Activated CD4-positive, alpha-beta T cell treated with anti-CD3 and anti-CD28 coated beads, Interleukin-2, amount 50 U/mL, for 1 hour (primary cell): ENCODE measurements around the gene PTPRO.

ENCODE experiments used
- DNase-seq: peaks from one replicate; pipeline ENCODE4 v3.0.0-alpha.2; 2020

Gene PTPRO

GRCh38 chr12:15322164-15323061 lies at the start of gene PTPRO:
TSS of gene PTPRO (plus strand) at chr12:15322508.
- DNase-seq: no peak

- DNase-seq: no peak
Observed at GRCh38 chr12:15273896-15274295, 48.4 kb upstream of the PTPRO start.

- DNase-seq: no peak
Observed at GRCh38 chr12:15274561-15274967, 47.7 kb upstream of the PTPRO start.

DNA sequence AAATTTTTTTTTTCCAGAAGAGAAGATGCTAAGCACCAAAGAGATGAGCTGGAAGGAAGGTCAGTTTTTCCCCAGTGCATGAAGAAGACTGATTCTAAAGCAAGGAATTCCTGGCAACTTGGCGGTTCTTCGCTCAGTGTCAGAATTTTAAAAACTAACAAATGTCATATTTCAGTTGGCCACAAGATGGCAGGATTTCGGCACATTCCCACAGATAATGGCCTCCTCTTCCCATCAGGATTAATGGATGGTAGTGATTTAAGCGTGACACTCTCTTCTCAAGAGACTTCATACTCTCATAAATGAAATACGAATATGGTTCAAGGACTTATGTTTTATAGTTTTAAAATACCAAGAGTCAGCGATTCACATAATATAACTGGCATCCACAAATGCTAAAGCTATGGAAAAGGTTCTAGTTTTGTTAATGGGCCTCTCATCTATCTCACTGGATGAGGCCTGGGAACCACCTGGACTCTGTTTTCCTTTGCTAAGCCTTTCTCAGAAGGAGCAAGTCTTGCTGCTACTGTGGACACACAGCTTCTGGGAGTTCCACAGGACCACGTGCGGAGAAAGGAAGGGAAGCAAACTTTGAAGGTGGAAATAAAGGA lies 46.1 kb upstream of the PTPRO start:
- DNase-seq: no peak

DNA sequence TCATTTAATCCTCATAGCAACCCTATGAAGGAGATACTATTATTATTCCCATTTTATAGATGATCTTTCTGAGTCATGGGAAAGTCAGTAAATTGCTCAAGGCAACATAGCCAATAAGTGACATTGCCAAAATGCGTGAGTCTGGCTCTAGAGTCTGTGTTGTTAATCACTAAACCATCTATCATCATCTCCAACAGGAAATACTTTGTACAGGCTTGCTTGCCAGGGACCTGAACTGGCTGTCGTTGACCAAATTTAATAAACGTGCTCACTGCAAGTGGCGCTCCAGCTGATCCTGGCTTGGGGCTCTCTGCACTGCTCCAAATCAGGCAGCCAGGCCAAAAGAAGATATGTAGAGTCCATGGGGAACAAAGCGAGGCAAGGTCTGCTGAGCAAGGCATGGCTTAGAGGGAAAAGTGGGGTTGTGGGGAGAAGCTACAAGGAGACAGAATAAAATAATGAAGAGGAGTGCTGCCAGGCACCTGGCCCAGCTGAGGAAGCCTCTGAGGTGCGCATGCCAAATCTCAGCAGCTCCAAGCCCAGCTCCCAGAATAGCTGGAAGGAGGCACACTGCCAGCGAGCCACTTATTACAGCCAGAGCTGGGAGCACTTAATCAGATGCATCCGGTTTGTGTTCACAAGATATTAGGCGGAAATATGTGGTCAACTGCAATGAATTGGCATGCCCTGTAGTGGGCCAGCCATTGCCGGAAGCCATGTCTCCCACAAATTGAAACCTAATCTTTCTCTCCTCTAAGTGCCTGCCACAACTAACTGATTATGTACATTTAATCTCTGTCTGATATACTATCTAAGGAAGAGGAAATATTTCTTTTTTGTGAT lies 43.3 kb upstream of the PTPRO start:
- no peak for DNase-seq

- no peak for DNase-seq
Observed at GRCh38 chr12:15280930-15281329, 41.4 kb upstream of the PTPRO start.

DNA sequence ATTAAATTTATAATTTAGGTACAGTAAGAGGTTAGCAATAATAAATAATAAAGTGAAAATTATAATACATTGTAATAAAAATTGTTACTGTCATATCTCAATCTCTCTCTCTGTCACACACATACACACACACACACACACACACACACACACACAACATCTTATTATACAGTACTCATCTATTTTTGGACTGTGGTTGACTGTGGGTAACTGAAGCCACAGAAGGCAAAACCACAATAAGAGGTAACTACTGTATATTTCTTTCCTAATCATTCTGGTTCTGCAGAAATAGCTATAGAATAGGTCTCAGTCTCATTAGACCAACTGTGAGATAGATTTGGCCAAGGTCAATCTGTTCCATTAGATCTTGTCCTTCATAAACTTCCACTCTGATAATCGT lies 33.1 kb upstream of the PTPRO start:
- DNase-seq: no peak

DNA sequence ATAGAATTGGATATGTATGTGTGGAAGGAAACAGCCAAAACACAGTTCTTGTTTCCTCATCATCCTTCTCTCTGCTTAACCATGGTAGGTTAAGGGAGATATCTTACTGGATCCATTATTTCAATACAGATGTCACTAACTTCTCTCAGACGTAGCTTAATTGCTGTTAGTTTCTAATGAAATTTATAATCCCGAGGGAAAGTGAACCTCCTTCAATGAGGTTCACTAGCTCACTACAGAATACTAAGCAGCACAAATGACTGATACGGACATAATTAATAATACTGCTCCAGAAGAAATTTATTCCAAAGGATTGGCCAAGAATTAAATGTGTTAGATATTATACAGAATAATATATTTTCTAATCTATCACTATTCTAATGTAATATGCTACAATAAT lies 28.6 kb upstream of the PTPRO start:
- no peak for DNase-seq

- no peak for DNase-seq
Observed at GRCh38 chr12:15299947-15300346, 22.4 kb upstream of the PTPRO start.

GRCh38 chr12:15304296-15304695 lies 18.0 kb upstream of the PTPRO start:
- DNase-seq: no peak

- DNase-seq: no peak
Observed at GRCh38 chr12:15306605-15307004, 15.7 kb upstream of the PTPRO start.

DNA sequence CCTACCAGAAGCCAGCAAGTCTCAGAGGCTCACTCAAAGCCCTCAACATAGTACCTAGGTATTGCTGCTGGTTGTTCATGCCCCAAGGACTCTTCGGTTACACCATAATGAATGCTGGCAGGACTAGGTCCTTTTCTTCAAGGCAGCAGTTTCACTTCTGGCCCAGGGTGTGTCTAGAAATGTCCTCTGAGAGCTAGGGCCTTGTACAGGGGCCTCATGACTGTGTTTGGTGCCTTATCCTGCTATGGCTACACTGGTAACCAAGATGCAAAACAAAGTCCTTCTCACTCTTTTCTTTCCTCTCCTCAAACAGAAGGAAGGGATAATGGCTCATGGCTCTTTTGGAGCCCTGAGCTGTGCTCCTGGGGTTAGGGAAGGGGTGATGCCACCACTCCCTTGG lies 15.2 kb upstream of the PTPRO start:
- no peak for DNase-seq

DNA sequence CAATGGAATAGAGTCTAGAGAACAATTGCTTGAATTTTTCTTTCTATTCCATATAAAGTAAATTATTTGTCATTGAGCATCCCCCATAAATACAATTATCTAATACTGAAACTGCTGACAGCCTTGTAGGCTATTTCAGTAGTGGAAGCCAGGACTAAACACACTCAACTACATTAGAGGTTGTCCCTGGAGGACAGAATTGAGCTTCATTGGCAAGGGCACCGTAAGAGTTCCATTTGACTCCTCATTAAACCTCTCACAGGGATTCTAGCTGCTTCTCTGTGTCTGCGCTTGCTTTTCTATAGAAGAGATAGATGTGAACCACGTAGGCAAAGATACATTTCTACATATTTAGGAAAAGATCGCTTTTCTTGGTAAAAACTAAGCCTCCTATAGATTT lies 3.5 kb upstream of the PTPRO start:
- no peak for DNase-seq

GRCh38 chr12:15320881-15321280 lies 1.4 kb upstream of the PTPRO start:
- DNase-seq: no peak

DNA sequence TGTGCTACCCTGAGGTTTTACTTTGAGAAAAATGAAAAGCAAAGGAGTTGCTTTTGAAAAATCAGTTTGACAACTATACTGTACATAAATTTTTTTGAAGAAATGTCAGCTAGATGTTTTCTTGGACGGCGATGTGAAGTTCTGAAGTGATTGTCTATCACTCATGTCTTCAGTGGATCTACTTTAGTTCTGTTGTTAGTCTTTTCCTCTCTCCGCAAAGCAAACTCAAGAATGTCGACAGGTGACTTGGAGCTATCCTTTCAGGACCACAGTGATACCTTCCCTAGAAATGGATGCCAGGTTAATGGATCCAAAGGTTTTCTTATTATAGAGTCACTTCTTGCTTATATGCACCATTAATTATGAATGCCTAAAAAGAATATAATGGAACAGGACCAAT lies 1.2 kb downstream of the PTPRO start:
- DNase-seq: no peak

DNA sequence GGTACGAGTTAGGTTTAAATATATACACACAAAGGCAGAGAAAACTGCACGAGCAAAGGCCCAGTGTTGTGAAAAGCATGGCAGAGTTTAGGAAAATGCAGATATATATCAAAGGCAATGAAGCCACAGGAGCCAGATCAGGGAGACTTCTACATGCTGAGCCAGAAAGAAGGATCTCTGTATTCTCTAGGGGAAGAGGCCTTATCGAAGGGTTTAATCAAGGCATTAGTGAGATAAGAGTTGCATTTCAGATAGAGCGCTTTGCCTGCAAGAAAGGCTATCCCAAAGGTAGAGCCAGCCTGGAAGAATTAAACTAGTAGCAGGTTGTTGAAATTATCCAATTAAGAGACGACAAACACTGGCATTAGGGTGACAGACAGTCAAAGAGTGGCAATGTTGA lies 7.6 kb downstream of the PTPRO start:
- DNase-seq: no peak

GRCh38 chr12:15334225-15334624 lies 11.9 kb downstream of the PTPRO start:
- no peak for DNase-seq

DNA sequence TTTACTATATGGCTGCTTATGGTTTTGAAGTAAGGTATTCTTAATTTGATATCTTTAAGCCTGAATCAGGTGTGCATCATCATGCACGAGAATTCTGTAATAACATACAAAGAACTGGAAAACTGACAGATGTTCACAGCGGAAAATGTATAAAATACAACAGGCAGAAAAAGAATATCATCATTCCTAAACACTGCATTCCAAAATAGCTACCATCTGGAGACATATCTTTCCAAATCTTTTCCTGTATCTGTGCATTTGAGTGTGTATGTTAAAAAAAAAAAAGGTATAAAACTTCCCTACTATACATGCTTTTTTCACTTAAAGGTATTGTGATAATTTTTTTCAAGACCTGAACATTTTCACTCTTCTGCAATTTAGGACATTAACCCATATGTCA lies 13.7 kb downstream of the PTPRO start:
- DNase-seq: no peak

DNA sequence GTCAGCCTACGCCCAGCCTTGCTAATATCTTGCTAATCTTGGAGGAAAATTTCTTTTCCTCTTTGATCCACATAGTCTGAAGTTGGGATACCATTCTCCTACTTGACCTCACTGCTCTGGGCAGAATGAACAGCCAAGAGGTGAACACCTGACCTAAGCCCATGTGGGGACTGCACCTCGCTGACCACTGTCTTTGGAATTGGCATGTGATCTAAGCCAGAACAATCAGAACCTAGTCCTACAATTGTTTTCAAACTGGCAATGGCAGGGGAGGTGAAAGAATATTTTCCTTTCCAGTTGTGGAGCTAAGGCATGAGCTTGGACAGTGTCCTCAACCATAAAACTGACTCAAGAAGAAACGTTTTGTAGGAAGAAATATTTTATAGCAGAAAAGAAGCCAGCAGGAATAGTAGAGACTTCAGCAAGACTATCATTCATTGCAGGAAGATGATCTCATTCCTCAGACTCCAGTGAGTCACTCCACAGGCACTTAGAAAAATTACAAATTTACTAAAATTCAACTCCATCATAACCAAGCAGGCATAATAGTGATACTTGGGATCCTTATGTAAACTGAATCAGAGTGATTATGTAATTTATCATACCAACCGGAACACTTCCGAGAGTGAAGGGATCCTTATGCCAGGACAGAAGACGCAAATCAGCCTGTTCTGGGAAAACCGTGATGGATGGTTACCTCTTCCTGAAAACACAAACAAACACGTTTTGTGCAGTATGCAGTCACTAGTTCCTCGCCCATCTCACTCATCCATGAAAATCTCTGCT lies 14.7 kb downstream of the PTPRO start:
- DNase-seq: no peak

DNA sequence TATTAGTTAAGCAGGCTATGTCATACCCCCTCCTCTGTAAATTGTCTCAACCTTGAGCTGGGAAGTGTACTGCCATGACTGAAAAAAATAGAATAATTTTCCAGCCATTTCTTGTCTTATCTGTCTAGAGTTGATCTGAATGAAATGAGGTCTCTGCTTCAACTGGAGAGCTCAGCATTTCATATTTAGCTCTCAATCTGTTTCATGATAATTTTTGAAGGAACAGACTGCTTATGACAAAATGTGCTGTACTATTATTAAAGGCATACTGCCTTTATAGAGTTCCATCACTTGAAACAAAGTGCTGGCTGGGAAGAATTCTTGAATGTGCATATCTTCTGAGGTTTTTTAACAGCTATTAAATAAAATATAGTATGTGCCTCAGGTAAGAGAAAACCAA lies 19.1 kb downstream of the PTPRO start:
- no peak for DNase-seq

GRCh38 chr12:15344561-15344960 lies 22.3 kb downstream of the PTPRO start:
- no peak for DNase-seq

DNA sequence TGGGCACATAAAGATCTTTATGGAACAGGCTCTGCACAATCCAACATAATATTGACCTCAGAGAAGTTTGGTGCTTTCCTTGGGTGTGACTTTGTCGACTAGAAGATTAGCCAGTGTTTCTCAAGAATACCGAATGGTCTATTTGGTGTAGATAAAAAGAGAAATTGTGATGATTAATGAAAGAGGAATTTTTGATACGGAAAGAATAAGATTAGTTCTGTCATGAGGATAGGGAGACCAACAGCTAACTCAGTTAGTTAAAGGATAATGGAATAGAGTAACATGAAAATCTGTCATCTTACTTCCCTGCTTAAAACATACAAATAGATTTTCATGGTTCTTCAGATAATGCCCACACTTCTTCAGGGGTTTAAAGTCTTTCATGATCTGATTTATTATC lies 24.2 kb downstream of the PTPRO start:
- DNase-seq: no peak

DNA sequence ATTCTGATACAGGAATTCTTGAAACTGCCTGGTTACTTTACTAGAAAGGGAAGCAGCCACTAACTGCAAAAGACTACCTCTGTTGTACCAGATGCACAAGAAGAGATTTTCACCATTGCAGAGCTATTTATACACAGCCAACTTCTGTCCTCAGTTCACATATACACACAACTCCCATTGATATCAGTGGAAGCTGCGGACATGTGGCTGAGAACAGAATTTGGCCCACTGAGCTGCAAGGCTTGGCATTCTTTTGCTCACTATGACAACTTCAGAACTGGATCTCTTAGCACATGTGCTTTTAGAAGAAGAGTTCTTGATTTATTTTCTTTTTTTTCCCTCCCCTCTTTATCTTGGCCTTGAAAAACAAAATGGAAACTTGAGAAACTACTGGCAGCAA lies 28.3 kb downstream of the PTPRO start:
- DNase-seq: no peak
